ENCODE measurements around the gene ZNF708. TPM values are rescaled to one million over a fixed set of nuclear protein-coding genes. Genes with fewer than 3 reads are reported as not detected.
A peak's percentile ranks its signal among the peaks of the same experiment; 100 is the strongest.

Gene ZNF708
- total and polyA plus RNA-seq, 9 of the 15 experiments (the other 6 are each of a cell fraction or from before 2014, with no cell fraction given), result 2.9 to 11.9 (median 6.7) TPM

GRCh38 chr19:21328406-21328805 lies 804 bp downstream of the ZNF708 start (continued):
- TF ChIP-seq ZBTB49 (CRISPR knock-in tag; IDR thresholded peaks at IDR 0.05; ENCODE audit: borderline replicate concordance) (no peak), GATA2 (CRISPR knock-in tag; IDR thresholded peaks at IDR 0.05) (no peak), ZFP36 (IDR thresholded peaks at IDR 0.05; ENCODE audit: low read depth, low read length, partially characterized antibody) (no peak), ZFPM2 (CRISPR knock-in tag; IDR thresholded peaks at IDR 0.05) (no peak)

- ATAC-seq (no peak), DNase-seq (ENCODE audit: extremely low read depth in 1 of 4, low spot score in 3 of 4) (no peak), FAIRE-seq (no peak)
- in situ Hi-C loops (cut with MboI) (no loop called here), intact Hi-C loops (cut with micrococcal nuclease) (no loop called here)
- Histone ChIP-seq H3K27me3 (ENCODE audit: control insufficient read depth in 2 of 2, insufficient read depth in 2 of 2, low read length in 2 of 2) (no peaks in the 10 kb centered on the region), H3K4me3 (no peak overlapping the region), H2AFZ (ENCODE audit: low read depth, low read length) (no peak overlapping the region), H3K9me1 (ENCODE audit: control insufficient read depth, insufficient read depth, low read length) (no peaks in the 10 kb centered on the region), H3K4me1 (replicated peaks in 1 of 2; ENCODE audit: control insufficient read depth in 2 of 2, insufficient read depth in 2 of 2, low read length in 2 of 2) (peaks cover 13 to 14% of the 10 kb centered on the region in 2 experiments; a peak in 4 of 5 replicates), H3K9me3 (replicated peaks; ENCODE audit: control insufficient read depth, insufficient read depth, low read depth, low read length) (peaks cover 2% of the 10 kb centered on the region; the same call in 1 of the 2 replicates), H3K36me3 (ENCODE audit: control insufficient read depth, insufficient read depth, low read length) (peaks cover 14% of the 10 kb centered on the region; the same call in 1 of the 3 replicates), H3K9ac (ENCODE audit: insufficient read depth in 1 of 2, low read depth in 2 of 2, low read length in 2 of 2) (no peak overlapping the region), H3K27ac (ENCODE audit: extremely low read depth, low read depth, low read length) (no peak overlapping the region), H4K20me1 (replicated peaks; ENCODE audit: control insufficient read depth, insufficient read depth, low read length) (no peaks in the 10 kb centered on the region), H3K79me2 (ENCODE audit: control insufficient read depth, insufficient read depth, low read length) (peaks cover 44% of the 10 kb centered on the region), H3K4me2 (ENCODE audit: insufficient read depth, low read length) (no peak overlapping the region)
- TF ChIP-seq RBM25 (IDR thresholded peaks at IDR 0.05; ENCODE audit: low read depth, low read length, severe bottlenecking), result peak; percentile 16
- peak; percentile 80 for TF ChIP-seq ZNF146 (CRISPR knock-in tag; IDR thresholded peaks at IDR 0.05; ENCODE audit: unreplicated experiment)
- TF ChIP-seq MYC (IDR thresholded peaks at IDR 0.05; ENCODE audit: low read depth, low read length), result no peak
- no peak for TF ChIP-seq MYC (CRISPR knock-in tag; IDR thresholded peaks at IDR 0.05; ENCODE audit: borderline replicate concordance, low read depth)
- WGBS (ENCODE audit: insufficient coverage, low coverage, missing lambda C conversion rate), result 97% methylated on average over 2 of the region's 2 CpGs
- CTCF ChIA-PET (ENCODE audit: low intra/inter-chr PET ratio), result no interaction called here
- POLR2A ChIA-PET, result no interaction called here
- no TSS peak for BruUV-seq (replicated peaks)
Measured at GRCh38 chr19:21326169-21326568, 3.0 kb downstream of the ZNF708 start.

Data from K562 (cell line).